Astrocyte of the hippocampus (primary cell): ENCODE results near the gene SMIM11.
"Not testable (repeated sequence)": the region's sequence is repeated elsewhere in the genome, so short reads cannot be mapped to it uniquely, and the experiment has no call there.

Experiments used
- DNase-seq: peaks from one replicate; pipeline ENCODE4 v3.0.0; 2011; ENCODE audit warnings: low read depth, low spot score

Gene SMIM11

GRCh38 chr21:34354836-34355235 lies 20.5 kb upstream of the SMIM11 start:
- DNase-seq = no peak

- DNase-seq = no peak
Measured at GRCh38 chr21:34355570-34355969, 19.7 kb upstream of the SMIM11 start.

GRCh38 chr21:34357889-34358288 lies 17.4 kb upstream of the SMIM11 start:
- DNase-seq = no peak

GRCh38 chr21:34358866-34359265 lies 16.4 kb upstream of the SMIM11 start:
- no peak for DNase-seq

GRCh38 chr21:34360488-34361241 lies 14.6 kb upstream of the SMIM11 start:
- no peak for DNase-seq

- DNase-seq = no peak
Measured at GRCh38 chr21:34362136-34362444, 13.2 kb upstream of the SMIM11 start.

- DNase-seq = no peak
Measured at GRCh38 chr21:34362670-34363069, 12.6 kb upstream of the SMIM11 start.

- no peak for DNase-seq
Measured at GRCh38 chr21:34363733-34364132, 11.6 kb upstream of the SMIM11 start, which contains the start of gene KCNE2. KCNE2 (plus strand) TSS chr21:34364006; CDS start chr21:34370479, 6,473 bp downstream.

- no peak for DNase-seq
Measured at GRCh38 chr21:34364921-34365320, 10.4 kb upstream of the SMIM11 start.

- DNase-seq = no peak
Measured at GRCh38 chr21:34365809-34366208, 9.5 kb upstream of the SMIM11 start.

- peak; percentile 82 for DNase-seq
Measured at GRCh38 chr21:34367320-34367935, 7.9 kb upstream of the SMIM11 start.

GRCh38 chr21:34369741-34370140 lies 5.6 kb upstream of the SMIM11 start:
- no peak for DNase-seq

- no peak for DNase-seq
Measured at GRCh38 chr21:34372321-34372720, 3.0 kb upstream of the SMIM11 start.

GRCh38 chr21:34374462-34374861 lies 845 bp upstream of the SMIM11 start:
- DNase-seq = not testable (repeated sequence)

- not testable (repeated sequence) for DNase-seq
Measured at GRCh38 chr21:34375619-34375972, 289 bp downstream of the SMIM11 start.

GRCh38 chr21:34383138-34383537 lies 7.8 kb downstream of the SMIM11 start:
- DNase-seq = not testable (repeated sequence)

GRCh38 chr21:34383724-34384415 lies 8.6 kb downstream of the SMIM11 start:
- not testable (repeated sequence) for DNase-seq

GRCh38 chr21:34400522-34400921 lies 25.2 kb downstream of the SMIM11 start:
- not testable (repeated sequence) for DNase-seq

- DNase-seq = not testable (repeated sequence)
Measured at GRCh38 chr21:34404742-34405141, 29.4 kb downstream of the SMIM11 start.

GRCh38 chr21:34405686-34406085 lies 30.4 kb downstream of the SMIM11 start:
- not testable (repeated sequence) for DNase-seq

- not testable (repeated sequence) for DNase-seq
Measured at GRCh38 chr21:34406102-34406501, 30.8 kb downstream of the SMIM11 start.

- DNase-seq = not testable (repeated sequence)
Measured at GRCh38 chr21:34406676-34407075, 31.4 kb downstream of the SMIM11 start.

- DNase-seq = not testable (repeated sequence)
Measured at GRCh38 chr21:34407294-34407693, 32.0 kb downstream of the SMIM11 start.
